HL-60 (cell line): Measurements from ENCODE around the gene ST7.

Source experiments
- GABPA ChIP-seq: IDR thresholded peaks from 2 replicates; pipeline ENCODE4 v1.6.1; 2012; ENCODE audit warnings: low read depth
- POLR2AphosphoS5 ChIP-seq: IDR thresholded peaks from 2 replicates; pipeline ENCODE4 v1.6.1; 2012; ENCODE audit warnings: low read depth
- SPI1 ChIP-seq: IDR thresholded peaks from 2 replicates; pipeline ENCODE4 v1.6.1; 2012; ENCODE audit warnings: low read depth, mild to moderate bottlenecking, borderline replicate concordance
- TF ChIP-seq, protein P1 (sequence below): IDR thresholded peaks from one replicate; pipeline ENCODE4 v1.5.1; 2011; ENCODE audit warnings: low read length, control low read depth, inconsistent platforms; ENCODE audit not compliant: insufficient read depth
- TF ChIP-seq, protein P2 (sequence below): IDR thresholded peaks from 2 replicates; pipeline ENCODE4 v1.6.1; 2012; ENCODE audit warnings: low read depth; ENCODE audit not compliant: insufficient replicate concordance

DNA sequence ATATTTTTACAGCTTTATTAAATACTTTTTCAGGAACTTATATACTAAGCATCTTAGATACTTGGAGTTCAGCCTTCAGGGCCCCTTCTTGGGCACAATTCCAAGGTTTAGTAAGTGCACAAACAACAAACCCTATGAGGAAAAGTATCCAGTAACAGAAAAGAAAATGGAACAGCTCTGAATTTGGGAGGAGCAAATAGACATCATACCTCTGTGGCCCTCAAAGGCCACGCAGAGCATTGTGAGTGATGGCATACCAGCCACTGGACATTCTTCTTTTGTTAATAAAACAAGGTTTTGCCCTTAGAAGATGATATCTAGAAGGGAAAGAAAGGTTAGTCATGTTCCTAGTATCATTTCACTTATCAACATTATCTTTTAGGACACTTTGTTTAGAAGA is 46.0 kb downstream of the ST7 start:
- TF ChIP-seq, protein P1, sequence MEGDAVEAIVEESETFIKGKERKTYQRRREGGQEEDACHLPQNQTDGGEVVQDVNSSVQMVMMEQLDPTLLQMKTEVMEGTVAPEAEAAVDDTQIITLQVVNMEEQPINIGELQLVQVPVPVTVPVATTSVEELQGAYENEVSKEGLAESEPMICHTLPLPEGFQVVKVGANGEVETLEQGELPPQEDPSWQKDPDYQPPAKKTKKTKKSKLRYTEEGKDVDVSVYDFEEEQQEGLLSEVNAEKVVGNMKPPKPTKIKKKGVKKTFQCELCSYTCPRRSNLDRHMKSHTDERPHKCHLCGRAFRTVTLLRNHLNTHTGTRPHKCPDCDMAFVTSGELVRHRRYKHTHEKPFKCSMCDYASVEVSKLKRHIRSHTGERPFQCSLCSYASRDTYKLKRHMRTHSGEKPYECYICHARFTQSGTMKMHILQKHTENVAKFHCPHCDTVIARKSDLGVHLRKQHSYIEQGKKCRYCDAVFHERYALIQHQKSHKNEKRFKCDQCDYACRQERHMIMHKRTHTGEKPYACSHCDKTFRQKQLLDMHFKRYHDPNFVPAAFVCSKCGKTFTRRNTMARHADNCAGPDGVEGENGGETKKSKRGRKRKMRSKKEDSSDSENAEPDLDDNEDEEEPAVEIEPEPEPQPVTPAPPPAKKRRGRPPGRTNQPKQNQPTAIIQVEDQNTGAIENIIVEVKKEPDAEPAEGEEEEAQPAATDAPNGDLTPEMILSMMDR = no peak
- TF ChIP-seq POLR2AphosphoS5 = no peak
- TF ChIP-seq, protein P2, sequence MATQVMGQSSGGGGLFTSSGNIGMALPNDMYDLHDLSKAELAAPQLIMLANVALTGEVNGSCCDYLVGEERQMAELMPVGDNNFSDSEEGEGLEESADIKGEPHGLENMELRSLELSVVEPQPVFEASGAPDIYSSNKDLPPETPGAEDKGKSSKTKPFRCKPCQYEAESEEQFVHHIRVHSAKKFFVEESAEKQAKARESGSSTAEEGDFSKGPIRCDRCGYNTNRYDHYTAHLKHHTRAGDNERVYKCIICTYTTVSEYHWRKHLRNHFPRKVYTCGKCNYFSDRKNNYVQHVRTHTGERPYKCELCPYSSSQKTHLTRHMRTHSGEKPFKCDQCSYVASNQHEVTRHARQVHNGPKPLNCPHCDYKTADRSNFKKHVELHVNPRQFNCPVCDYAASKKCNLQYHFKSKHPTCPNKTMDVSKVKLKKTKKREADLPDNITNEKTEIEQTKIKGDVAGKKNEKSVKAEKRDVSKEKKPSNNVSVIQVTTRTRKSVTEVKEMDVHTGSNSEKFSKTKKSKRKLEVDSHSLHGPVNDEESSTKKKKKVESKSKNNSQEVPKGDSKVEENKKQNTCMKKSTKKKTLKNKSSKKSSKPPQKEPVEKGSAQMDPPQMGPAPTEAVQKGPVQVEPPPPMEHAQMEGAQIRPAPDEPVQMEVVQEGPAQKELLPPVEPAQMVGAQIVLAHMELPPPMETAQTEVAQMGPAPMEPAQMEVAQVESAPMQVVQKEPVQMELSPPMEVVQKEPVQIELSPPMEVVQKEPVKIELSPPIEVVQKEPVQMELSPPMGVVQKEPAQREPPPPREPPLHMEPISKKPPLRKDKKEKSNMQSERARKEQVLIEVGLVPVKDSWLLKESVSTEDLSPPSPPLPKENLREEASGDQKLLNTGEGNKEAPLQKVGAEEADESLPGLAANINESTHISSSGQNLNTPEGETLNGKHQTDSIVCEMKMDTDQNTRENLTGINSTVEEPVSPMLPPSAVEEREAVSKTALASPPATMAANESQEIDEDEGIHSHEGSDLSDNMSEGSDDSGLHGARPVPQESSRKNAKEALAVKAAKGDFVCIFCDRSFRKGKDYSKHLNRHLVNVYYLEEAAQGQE = no peak
- no peak for TF ChIP-seq GABPA
- no peak for TF ChIP-seq SPI1
